Common myeloid progenitor, CD34-positive (primary cell): ENCODE data around the gene COQ3.

ENCODE experiments used
- CTCF ChIA-PET: fragments of 350-600 bp; sonication (Branson Sonifier 250); formaldehyde crosslinking; loops from one replicate; lab custom pipeline; 2021; ENCODE audit warnings: antibody characterized with exemption; lab: Charles Lee
- POLR2A ChIA-PET: fragments of 350-600 bp; sonication (Branson Sonifier 250); formaldehyde crosslinking; loops from one replicate; lab custom pipeline; 2021; ENCODE audit warnings: antibody characterized with exemption; lab: Charles Lee
- DNase-seq, 3 donors: peaks; one replicate each; pipeline versions ENCODE4 v3.0.0 to v3.0.0-alpha.2; 2013
- H3K27ac ChIP-seq, 2 experiments: 1 replicate in 1 of 2; 2 replicates in 1 of 2; pipeline ENCODE4 v1.7.0; 2013; ENCODE audit warnings: inconsistent platforms in 2 of 2, low read length in 2 of 2, mild to moderate bottlenecking in 2 of 2, low read depth in 1 of 2, moderate library complexity in 1 of 2; ENCODE audit not compliant: severe bottlenecking in 2 of 2, insufficient read depth in 1 of 2, poor library complexity in 1 of 2
- H3K27me3 ChIP-seq, 5 experiments: replicated peaks in 2 of 5; 1 replicate in 3 of 5; 2 replicates in 2 of 5; pipeline versions ENCODE4 v1.6.1 to v1.7.0; 2013; ENCODE audit warnings: low read length in 4 of 5, mild to moderate bottlenecking in 2 of 5, moderate library complexity in 2 of 5, inconsistent platforms in 1 of 5; ENCODE audit not compliant: insufficient read depth in 5 of 5, control insufficient read depth in 4 of 5
- H3K36me3 ChIP-seq, 4 experiments: 1 replicate in 2 of 4; 2 replicates in 2 of 4; pipeline versions ENCODE4 v1.6.1 to v1.7.0; 2013; ENCODE audit warnings: low read length in 3 of 4, control low read depth in 1 of 4, mild to moderate bottlenecking in 1 of 4; ENCODE audit not compliant: control insufficient read depth in 4 of 4, insufficient read depth in 4 of 4
- H3K4me1 ChIP-seq, 4 experiments: 1 replicate in 3 of 4; 2 replicates in 1 of 4; pipeline versions ENCODE4 v1.6.1 to v1.7.1; 2013; ENCODE audit warnings: low read length in 3 of 4, mild to moderate bottlenecking in 3 of 4, control low read depth in 1 of 4, inconsistent platforms in 1 of 4, moderate library complexity in 1 of 4; ENCODE audit not compliant: control insufficient read depth in 4 of 4, insufficient read depth in 4 of 4; ENCODE audit errors: control extremely low read depth in 1 of 4
- H3K4me3 ChIP-seq, 7 experiments: 1 replicate in 4 of 7; 2 replicates in 3 of 7; pipeline versions ENCODE4 v1.5.1 to v1.7.0; 2013; ENCODE audit warnings: mild to moderate bottlenecking in 7 of 7, low read length in 6 of 7, moderate library complexity in 6 of 7, inconsistent platforms in 2 of 7, low read depth in 2 of 7, control low read depth in 1 of 7; ENCODE audit not compliant: insufficient read depth in 4 of 7, control insufficient read depth in 1 of 7; ENCODE audit errors: extremely low read depth in 1 of 7
- H3K9me3 ChIP-seq, 5 experiments: 1 replicate in 4 of 5; 2 replicates in 1 of 5; pipeline versions ENCODE4 v1.6.1 to v1.7.1; 2013; ENCODE audit warnings: low read length in 4 of 5, mild to moderate bottlenecking in 2 of 5, inconsistent platforms in 1 of 5, low read depth in 1 of 5, moderate library complexity in 1 of 5; ENCODE audit not compliant: control insufficient read depth in 4 of 5, insufficient read depth in 2 of 5; ENCODE audit errors: control extremely low read depth in 1 of 5
- WGBS: methylation state at CpG from one replicate; pipeline ENCODE4 v1.1.5; 2013; ENCODE audit not compliant: insufficient coverage; 5-methylcytosine and 5-hydroxymethylcytosine counted together

COQ3 gene

DNA sequence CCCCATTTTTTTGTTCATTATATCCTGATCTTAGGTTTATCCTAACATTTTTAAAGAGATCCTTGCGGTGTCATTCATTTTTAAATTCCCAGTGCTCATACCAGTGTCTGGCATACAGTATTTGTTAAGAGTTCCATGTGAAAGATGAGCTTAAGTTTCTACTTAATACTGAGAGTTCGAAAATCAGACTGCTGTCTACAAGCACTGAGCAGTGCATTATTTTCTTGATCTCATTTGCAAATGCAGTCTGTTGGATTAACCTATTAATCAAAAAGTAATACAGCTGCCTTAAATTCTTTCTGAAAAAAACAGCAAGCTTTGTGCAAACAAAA lies 663 bp downstream of the COQ3 start:
- ChIA-PET POLR2A (interaction anchor here (0.8 kb wide), 1 partner anchor 170 kb away, joined by 3 read pairs; no protein-coding TSS in a partner anchor), CTCF (interaction anchor here (0.6 to 1.3 kb wide), 8 partner anchors 9 to 152 kb away, joined by 3 to 6 read pairs (median 3); no protein-coding TSS in a partner anchor)
- DNase-seq = no peak
- Histone ChIP-seq H3K4me1 (peaks cover 0 to 10% (median 5%) of the 10 kb centered on the region in 4 experiments), H3K9me3 (no peaks in the 10 kb centered on the region), H3K27ac (peak overlapping the region in 1 of 2 experiments; percentile 86), H3K4me3 (peak overlapping the region; percentile 72 to 97 (median 89)), H3K36me3 (peaks cover 0 to 8% (median 0%) of the 10 kb centered on the region in 4 experiments), H3K27me3 (no peaks in the 10 kb centered on the region)
- 14% methylated on average over 1 of the region's 2 CpGs for WGBS

DNA sequence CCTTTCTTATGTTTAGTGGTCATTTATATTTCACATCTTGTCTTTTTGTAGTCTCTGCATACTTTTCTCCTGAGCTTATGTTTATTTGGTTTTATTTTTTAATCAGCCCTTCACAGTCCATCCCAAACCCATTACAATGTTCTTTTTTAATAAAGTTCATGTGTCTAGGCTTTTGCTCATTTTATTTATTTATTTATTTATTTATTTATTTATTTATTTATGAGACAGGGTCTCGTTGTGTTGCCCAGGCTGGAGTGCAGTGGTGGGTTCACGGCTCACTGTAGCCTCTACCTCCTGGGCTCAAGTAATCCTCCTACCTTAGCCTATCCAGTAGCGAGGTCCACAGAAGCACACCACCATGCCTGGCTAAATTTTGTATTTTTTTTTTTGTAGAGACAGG lies 3.1 kb downstream of the COQ3 start:
- Histone ChIP-seq H3K27ac (no peak overlapping the region), H3K4me1 (peaks cover 0 to 10% (median 5%) of the 10 kb centered on the region in 4 experiments), H3K9me3 (no peaks in the 10 kb centered on the region), H3K4me3 (no peak overlapping the region), H3K27me3 (no peaks in the 10 kb centered on the region), H3K36me3 (no peaks in the 10 kb centered on the region)
- ChIA-PET POLR2A (no interaction called here), CTCF (no interaction called here)
- DNase-seq = no peak
- 100% methylated on average over 2 of the region's 3 CpGs for WGBS

DNA sequence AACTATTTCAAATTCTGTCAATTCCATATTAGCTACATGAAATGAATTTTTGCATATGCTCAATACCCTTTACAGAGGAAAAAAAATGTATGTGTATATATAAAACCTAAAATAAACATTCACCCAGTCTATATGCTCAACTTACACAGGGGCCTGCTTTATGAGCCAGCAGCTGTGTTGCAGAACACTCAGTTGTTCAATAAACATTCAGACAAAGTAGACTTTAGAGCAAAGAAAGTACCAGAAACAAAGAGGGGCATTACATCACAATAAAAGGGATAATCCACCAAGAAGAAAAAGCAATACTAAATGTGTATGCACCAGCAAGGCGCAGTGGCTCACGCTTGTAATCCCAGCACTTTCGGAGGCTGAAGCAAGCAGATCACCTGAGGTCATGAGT lies 9.5 kb downstream of the COQ3 start:
- 92% methylated on average over 3 of the region's 3 CpGs for WGBS
- Histone ChIP-seq H3K9me3 (no peaks in the 10 kb centered on the region), H3K27ac (no peak overlapping the region), H3K4me1 (no peaks in the 10 kb centered on the region), H3K27me3 (no peaks in the 10 kb centered on the region), H3K4me3 (no peak overlapping the region), H3K36me3 (peaks cover 0 to 3% (median 0%) of the 10 kb centered on the region in 4 experiments)
- ChIA-PET POLR2A (no interaction called here), CTCF (interaction anchor here (1.6 kb wide), 1 partner anchor 11 kb away, joined by 6 read pairs; no protein-coding TSS in a partner anchor)
- DNase-seq = no peak

DNA sequence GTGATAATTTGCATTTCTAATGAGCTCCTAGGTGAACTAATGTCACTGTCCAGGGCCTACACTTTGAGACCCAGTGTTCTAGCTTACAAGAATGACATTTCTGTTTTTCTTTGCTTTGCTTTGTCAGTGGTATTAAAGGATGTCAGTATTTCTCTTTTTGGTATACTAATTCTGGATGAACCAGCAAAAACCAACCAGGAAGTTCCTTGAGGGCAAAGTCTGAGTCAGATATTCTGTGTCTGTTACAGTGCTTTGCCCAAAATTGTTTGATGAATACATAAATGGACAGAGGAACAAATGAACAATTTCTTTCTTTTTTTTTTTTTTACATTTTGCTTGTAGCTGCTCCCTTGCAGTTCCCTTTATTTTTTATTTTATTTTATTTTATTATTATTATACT lies 15.4 kb downstream of the COQ3 start:
- ChIA-PET CTCF (interaction anchor here (1.3 kb wide), 1 partner anchor 15 kb away, joined by 3 read pairs; the partner anchor contains the start of gene COQ3), POLR2A (interaction anchor here (0.6 kb wide), 1 partner anchor 47 kb away, joined by 5 read pairs; no protein-coding TSS in a partner anchor)
- Histone ChIP-seq H3K36me3 (peaks cover 0 to 3% (median 0%) of the 10 kb centered on the region in 4 experiments), H3K4me1 (no peaks in the 10 kb centered on the region), H3K27me3 (no peaks in the 10 kb centered on the region), H3K27ac (no peak overlapping the region), H3K4me3 (no peak overlapping the region), H3K9me3 (no peaks in the 10 kb centered on the region)
- peak in 2 of 3 donors; percentile 23 to 26 for DNase-seq

DNA sequence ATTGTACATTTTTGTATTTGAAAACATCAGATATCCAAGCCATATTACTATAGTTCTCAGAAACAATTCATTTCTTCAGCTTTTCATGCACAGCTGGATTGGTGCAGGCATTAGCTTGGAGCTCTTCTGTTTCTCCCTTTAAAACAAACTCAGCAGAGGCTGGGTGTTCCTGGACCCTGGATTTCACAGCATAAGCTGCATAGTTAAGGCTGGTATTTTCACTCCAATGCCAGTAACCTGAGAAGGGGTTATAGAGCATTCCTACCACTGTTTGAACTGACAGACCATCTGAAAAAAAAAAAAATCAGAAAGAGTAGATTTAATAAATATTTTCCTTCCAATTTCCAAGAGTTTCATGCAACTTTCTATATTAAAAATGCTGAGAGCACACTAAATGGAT lies 24.5 kb downstream of the COQ3 start:
- ChIA-PET CTCF (interaction anchor here (0.6 kb wide), 1 partner anchor 39 kb away, joined by 3 read pairs; no protein-coding TSS in a partner anchor), POLR2A (no interaction called here)
- Histone ChIP-seq H3K4me1 (no peaks in the 10 kb centered on the region), H3K9me3 (no peaks in the 10 kb centered on the region), H3K27me3 (no peaks in the 10 kb centered on the region), H3K36me3 (peaks cover 0 to 2% (median 0%) of the 10 kb centered on the region in 4 experiments), H3K27ac (no peak overlapping the region), H3K4me3 (no peak overlapping the region)
- DNase-seq = no peak

DNA sequence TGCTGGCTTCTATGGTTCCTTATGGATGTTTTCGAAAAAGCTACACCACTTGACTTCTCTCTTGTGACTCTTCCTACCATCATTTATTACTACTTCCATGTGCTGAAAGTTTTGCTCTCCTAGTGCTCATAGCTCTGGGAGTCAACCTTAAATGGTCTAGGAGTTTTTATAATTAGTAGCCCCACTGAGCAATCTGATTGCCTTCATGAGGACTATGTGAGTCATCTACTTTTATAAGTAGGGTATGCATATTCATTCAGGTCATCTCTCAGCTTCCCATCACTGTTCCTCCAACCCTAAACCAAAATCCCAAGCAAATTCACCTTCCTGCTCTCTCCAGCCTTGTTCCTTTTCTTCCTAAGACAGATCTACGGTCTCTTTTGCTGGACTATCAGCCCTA lies 27.1 kb downstream of the COQ3 start:
- DNase-seq = no peak
- no peaks in the 10 kb centered on the region for H3K9me3 ChIP-seq
- WGBS = no CpG with 5 or more reads among the region's 2 CpGs
- H3K27ac ChIP-seq = no peak overlapping the region
- POLR2A ChIA-PET = no interaction called here
- no peaks in the 10 kb centered on the region for H3K4me1 ChIP-seq
- CTCF ChIA-PET = no interaction called here
- H3K4me3 ChIP-seq = no peak overlapping the region
- no peaks in the 10 kb centered on the region for H3K27me3 ChIP-seq
- peaks cover 0 to 2% (median 0%) of the 10 kb centered on the region in 4 experiments for H3K36me3 ChIP-seq

DNA sequence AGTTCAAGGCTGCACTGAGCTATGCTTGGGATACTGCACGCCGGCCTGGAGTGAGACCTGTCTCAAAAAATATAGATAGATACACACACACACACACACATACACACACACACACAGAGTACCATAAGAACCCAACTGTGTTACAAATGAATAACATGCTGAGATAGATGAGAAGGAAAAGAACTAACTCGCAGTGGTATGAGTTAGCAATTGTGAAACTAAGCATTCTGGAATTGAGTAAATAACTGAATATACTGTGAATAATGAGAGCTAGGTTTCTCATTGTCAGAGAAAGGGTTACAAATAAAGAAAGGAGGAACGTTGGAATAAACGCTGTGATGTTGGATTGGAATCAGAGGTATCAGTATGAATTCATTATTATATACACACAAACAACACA lies 30.0 kb downstream of the COQ3 start:
- Histone ChIP-seq H3K27me3 (peaks cover 0 to 9% (median 3%) of the 10 kb centered on the region in 5 experiments), H3K4me3 (no peak overlapping the region), H3K9me3 (no peaks in the 10 kb centered on the region), H3K4me1 (no peaks in the 10 kb centered on the region), H3K27ac (no peak overlapping the region), H3K36me3 (no peaks in the 10 kb centered on the region)
- CTCF ChIA-PET = interaction anchor here (0.6 to 1.4 kb wide), 2 partner anchors 30 to 32 kb away, joined by 3 read pairs; partner anchors contain the start of gene COQ3
- 100% methylated on average over 1 of the region's 5 CpGs for WGBS
- POLR2A ChIA-PET = no interaction called here
- no peak for DNase-seq
